Activated CD8-positive, alpha-beta memory T cell treated with anti-CD3 and anti-CD28 coated beads, Interleukin-2, amount 50 U/mL, for 24 hours (primary cell): ENCODE measurements around the gene TSNAXIP1.
"Not testable (repeated sequence)": the region's sequence is repeated elsewhere in the genome, so short reads cannot be mapped to it uniquely, and the experiment has no call there.

Experiments
- DNase-seq: peaks from one replicate; pipeline ENCODE4 v3.0.0-alpha.2; 2020; ENCODE audit errors: extremely low read depth

Gene TSNAXIP1

DNA sequence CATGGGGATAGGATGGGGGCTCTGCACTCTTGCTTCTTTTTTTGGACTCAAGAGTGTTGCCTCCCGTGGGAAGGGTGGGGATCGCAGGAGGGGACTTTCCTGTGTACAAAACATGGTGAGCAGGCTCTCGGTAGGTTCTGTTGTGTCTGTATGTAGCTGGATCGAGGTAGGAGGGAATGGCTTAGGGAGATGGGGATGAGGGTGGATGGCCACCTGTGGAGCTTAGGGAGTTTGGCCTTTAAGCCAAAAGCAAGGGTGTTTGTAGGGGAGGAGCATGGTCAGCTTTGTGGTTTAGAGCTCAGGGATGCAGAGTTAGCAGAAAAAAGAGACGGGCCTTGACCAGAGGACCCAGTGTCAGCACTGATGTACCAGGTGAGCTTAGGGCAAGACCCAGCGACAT, 55.2 kb downstream of the TSNAXIP1 start:
- DNase-seq = no peak

- DNase-seq = no peak
Measured at GRCh38 chr16:67862623-67863583, 56.2 kb downstream of the TSNAXIP1 start.

DNA sequence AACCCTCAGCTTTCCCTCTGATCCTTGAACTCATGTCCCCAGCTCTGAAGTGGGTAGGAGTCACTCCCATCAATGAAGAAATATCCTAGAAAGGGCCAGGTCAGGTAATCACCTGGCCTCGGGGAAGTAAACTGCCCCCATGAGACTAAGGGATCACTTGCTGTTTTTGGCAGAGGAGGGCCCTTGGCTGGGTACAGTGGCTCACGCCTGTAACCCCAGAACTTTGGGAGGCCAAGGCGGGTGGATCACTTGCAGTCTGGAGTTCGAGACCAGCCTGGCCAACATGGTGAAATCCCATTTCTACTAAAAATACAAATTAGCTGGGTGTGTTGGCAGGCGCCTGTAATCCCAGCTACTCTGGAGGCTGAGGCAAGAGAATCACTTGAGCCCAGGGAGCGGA, 57.4 kb downstream of the TSNAXIP1 start:
- DNase-seq = not testable (repeated sequence)

- no peak for DNase-seq
Measured at GRCh38 chr16:67864594-67864993, 57.9 kb downstream of the TSNAXIP1 start.

GRCh38 chr16:67865318-67865717, 58.6 kb downstream of the TSNAXIP1 start:
- DNase-seq = no peak

GRCh38 chr16:67868290-67868689, 61.6 kb downstream of the TSNAXIP1 start:
- no peak for DNase-seq

DNA sequence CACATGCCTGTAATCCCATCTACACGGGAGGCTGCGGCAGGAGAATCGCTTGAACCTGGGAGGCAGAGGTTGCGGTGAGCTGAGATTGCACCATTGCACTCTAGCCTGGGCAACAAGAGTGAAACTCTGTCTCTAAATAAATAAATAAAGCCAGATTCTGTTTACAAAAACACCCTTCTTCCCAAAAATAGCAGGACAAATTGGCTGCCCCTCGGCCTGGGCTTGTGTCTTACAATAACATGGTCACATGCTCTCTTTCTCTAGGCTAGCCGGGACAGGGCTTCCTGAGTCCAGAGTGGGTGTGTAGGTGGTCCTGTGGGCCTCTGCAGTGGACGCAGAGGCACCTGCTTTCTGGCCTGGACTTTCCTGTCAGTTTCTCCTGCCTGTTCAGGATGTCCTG, 63.0 kb downstream of the TSNAXIP1 start:
- DNase-seq = no peak

- no peak for DNase-seq
Measured at GRCh38 chr16:67871256-67871655, 64.6 kb downstream of the TSNAXIP1 start.

- no peak for DNase-seq
Measured at GRCh38 chr16:67872131-67872630, 65.5 kb downstream of the TSNAXIP1 start.

DNA sequence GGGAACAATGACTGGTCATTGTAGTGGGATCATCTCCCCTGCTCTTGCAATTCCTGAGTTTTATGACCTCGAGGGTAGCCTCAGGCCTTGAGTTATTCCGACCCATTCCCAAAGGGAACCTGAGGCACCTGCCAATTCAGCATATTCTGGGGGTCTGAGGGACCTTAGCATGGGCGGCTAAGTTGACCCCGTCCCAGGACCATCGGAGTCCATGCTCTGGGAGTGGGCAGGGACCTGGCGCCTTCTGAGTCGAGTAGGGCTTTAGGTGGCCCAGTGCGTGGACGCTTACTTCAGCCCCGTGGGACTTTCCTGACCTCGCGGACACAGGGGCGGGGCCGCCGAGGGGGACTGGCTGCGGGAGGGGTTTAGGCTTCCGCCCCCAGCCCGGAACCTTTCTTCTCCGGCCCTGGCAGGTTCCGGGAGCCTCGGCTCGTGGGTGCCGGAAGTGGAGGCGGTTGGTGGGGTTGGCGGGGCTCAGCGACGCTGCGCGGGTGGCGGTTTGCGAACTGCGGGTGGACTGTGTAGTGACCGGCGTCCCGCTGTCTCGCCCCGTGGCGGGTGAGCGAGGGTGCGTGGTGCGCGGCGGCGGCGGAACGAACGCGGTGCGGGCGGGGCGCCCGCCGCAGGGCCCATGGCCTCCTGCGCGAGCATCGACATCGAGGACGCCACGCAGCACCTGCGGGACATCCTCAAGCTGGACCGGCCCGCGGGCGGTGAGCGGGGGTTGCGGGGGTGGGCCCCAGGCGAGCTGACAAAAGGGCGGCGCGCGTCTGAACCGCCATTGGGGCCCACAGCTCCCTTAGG, 66.1 kb downstream of the TSNAXIP1 start, which contains the start of gene EDC4:
Gene EDC4, plus strand, starts transcription at position 422 of the 804 bp plus-strand sequence. Its CDS starts 210 bp downstream, at position 632.
- peak; percentile 80 for DNase-seq

- DNase-seq = no peak
Measured at GRCh38 chr16:67873435-67874370, 67.0 kb downstream of the TSNAXIP1 start.

GRCh38 chr16:67874372-67874771, 67.7 kb downstream of the TSNAXIP1 start:
- DNase-seq = no peak

- DNase-seq = no peak
Measured at GRCh38 chr16:67877064-67877463, 70.4 kb downstream of the TSNAXIP1 start.
